HUES64 (cell line): Measurements from ENCODE around the gene ZMYM3.
"Not testable (repeated sequence)": the region's sequence is repeated elsewhere in the genome, so short reads cannot be mapped to it uniquely, and the experiment has no call there.

Experiments
- H3K27ac ChIP-seq: 2 replicates; pipeline ENCODE4 v1.7.0; 2013; ENCODE audit warnings: low read depth, low read length, inconsistent platforms
- H3K27me3 ChIP-seq: 2 replicates; pipeline ENCODE4 v1.6.1; 2013; ENCODE audit warnings: mild to moderate bottlenecking, low read length; ENCODE audit not compliant: insufficient read depth
- H3K36me3 ChIP-seq: 2 replicates; pipeline ENCODE4 v1.6.1; 2013; ENCODE audit warnings: mild to moderate bottlenecking, low read length; ENCODE audit not compliant: insufficient read depth
- H3K4me1 ChIP-seq: 2 replicates; pipeline ENCODE4 v1.6.1; 2013; ENCODE audit warnings: mild to moderate bottlenecking, low read length, moderate library complexity; ENCODE audit not compliant: insufficient read depth
- H3K4me3 ChIP-seq: 2 replicates; pipeline ENCODE4 v1.5.1; 2013; ENCODE audit warnings: mild to moderate bottlenecking, low read length, moderate library complexity
- H3K9ac ChIP-seq: 2 replicates; pipeline ENCODE4 v1.6.1; 2013; ENCODE audit warnings: mild to moderate bottlenecking, low read depth, low read length
- H3K9me3 ChIP-seq: 2 replicates; pipeline ENCODE4 v1.6.1; 2013; ENCODE audit warnings: low read depth, low read length; ENCODE audit not compliant: insufficient read depth
- WGBS: fragments of 150-250, 120-280 bp; methylation state at CpG from one replicate; pipeline ENCODE4 v1.1.7; 2013; ENCODE audit warnings: missing lambda C conversion rate; 5-methylcytosine and 5-hydroxymethylcytosine counted together

The ZMYM3 gene

DNA sequence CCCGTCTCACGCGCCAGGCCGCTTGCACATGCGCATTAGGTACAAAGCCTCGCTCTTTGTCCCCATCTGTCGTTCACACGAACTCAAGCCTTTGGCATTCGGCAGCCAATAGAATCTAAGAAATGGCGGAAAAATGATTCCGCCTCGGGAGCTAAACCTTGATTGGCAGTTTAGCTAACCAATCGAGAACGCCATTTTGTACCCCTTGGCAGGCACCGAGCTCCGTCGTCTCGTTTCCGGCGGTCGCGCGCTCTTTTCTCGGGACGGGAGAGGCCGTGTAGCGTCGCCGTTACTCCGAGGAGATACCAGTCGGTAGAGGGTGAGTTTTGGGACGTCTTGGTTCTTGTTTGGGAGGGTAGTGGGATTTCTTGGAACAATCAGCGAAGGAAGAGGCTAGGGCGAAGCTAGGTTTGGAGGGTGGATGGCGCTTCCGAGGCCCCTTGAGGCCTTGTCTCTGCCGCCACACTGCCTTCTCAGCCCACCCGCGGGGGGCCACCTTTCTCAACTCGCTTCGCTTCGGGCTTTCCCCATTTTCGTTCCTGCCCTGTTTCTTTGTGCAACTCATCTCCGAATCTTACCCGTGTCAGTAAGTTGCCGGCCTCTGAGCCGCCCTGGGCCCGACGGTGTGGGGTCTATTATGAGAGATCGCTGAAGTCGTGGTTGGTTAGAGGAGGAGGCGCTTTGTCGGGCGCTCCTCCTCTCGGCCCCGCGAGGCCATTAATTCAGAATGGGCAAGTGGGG is 29.6 kb upstream of the ZMYM3 start, which contains the start of gene NONO:
Gene NONO, plus strand, starts transcription at position 233 of the 741 bp plus-strand sequence. CDS start 7,003 bp downstream, outside the sequence.
- Histone ChIP-seq H3K27me3 (no peaks in the 10 kb centered on the region), H3K9ac (peak within 1 kb of the TSS; percentile 100), H3K36me3 (peaks cover 29% of the 10 kb centered on the region), H3K4me1 (peaks cover 17% of the 10 kb centered on the region; the same call in 1 of the 2 replicates), H3K9me3 (no peaks in the 10 kb centered on the region), H3K27ac (peak within 1 kb of the TSS; percentile 98), H3K4me3 (peak within 1 kb of the TSS; percentile 100)
- WGBS, result under 1% methylated on average over 57 of the region's 57 CpGs

GRCh38 chrX:71282514-71283402 is 28.8 kb upstream of the ZMYM3 start:
- Histone ChIP-seq H3K27me3 (no peaks in the 10 kb centered on the region), H3K4me3 (peak overlapping the region; percentile 47), H3K9me3 (no peaks in the 10 kb centered on the region), H3K36me3 (peaks cover 27% of the 10 kb centered on the region), H3K27ac (peak overlapping the region; percentile 84), H3K4me1 (peaks cover 17% of the 10 kb centered on the region; the same call in 1 of the 2 replicates), H3K9ac (peak overlapping the region; percentile 70)
- 16% methylated on average over 12 of the region's 16 CpGs for WGBS

- Histone ChIP-seq H3K4me1 (peaks cover 13% of the 10 kb centered on the region; the same call in 1 of the 2 replicates), H3K36me3 (peaks cover 18% of the 10 kb centered on the region)
- H3K27me3 ChIP-seq, H3K9me3 ChIP-seq, H3K4me3 ChIP-seq, H3K9ac ChIP-seq, H3K27ac ChIP-seq: not testable (repeated sequence)
- 98% methylated on average over 11 of the region's 11 CpGs for WGBS
Measured at GRCh38 chrX:71281300-71281699, 27.4 kb upstream of the ZMYM3 start.

GRCh38 chrX:71272313-71272712 is 18.4 kb upstream of the ZMYM3 start:
- H3K27ac ChIP-seq, H3K9me3 ChIP-seq, H3K9ac ChIP-seq, H3K36me3 ChIP-seq, H3K4me1 ChIP-seq, H3K27me3 ChIP-seq, H3K4me3 ChIP-seq: not testable (repeated sequence)
- WGBS, result 88% methylated on average over 1 of the region's 2 CpGs

- no peak overlapping the region for H3K9ac ChIP-seq
- H3K4me1 ChIP-seq, result no peaks in the 10 kb centered on the region
- no peak overlapping the region for H3K27ac ChIP-seq
- H3K9me3 ChIP-seq, result no peaks in the 10 kb centered on the region
- no peaks in the 10 kb centered on the region for H3K36me3 ChIP-seq
- no peak overlapping the region for H3K4me3 ChIP-seq
- 94% methylated on average over 19 of the region's 19 CpGs for whole genome bisulfite sequencing
- no peaks in the 10 kb centered on the region for H3K27me3 ChIP-seq
Measured at GRCh38 chrX:71269801-71270395, 16.0 kb upstream of the ZMYM3 start.

DNA sequence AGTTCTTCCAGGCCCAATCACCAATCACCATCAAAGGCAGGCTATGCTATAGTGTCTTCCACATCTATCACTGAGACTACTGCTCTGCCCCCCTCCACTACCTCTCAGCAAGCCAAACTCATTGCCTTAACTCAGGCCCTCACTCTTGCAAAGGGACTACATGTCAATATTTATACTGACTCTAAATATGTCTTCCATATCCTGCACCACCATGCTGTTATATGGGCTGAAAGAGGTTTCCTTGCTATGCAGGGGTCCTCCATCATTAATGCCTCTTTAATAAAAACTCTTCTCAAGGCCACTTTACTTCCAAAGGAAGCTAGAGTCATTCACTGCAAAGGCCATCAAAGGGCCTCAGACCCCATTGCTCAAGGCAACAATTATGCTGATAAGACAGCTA is 14.7 kb upstream of the ZMYM3 start:
- H3K9ac ChIP-seq, H3K4me3 ChIP-seq, H3K9me3 ChIP-seq, H3K27ac ChIP-seq, H3K36me3 ChIP-seq, H3K4me1 ChIP-seq, H3K27me3 ChIP-seq: not testable (repeated sequence)

GRCh38 chrX:71256856-71257255 is 2.9 kb upstream of the ZMYM3 start:
- Histone ChIP-seq H3K27me3 (no peaks in the 10 kb centered on the region), H3K27ac (no peak overlapping the region), H3K4me3 (no peak overlapping the region), H3K9ac (no peak overlapping the region), H3K9me3 (no peaks in the 10 kb centered on the region), H3K36me3 (no peaks in the 10 kb centered on the region), H3K4me1 (peaks cover 9% of the 10 kb centered on the region; the same call in 1 of the 2 replicates)
- WGBS, result 97% methylated on average over 3 of the region's 4 CpGs

- Histone ChIP-seq H3K9me3 (no peaks in the 10 kb centered on the region), H3K9ac (no peak overlapping the region), H3K4me3 (no peak overlapping the region), H3K36me3 (0 out of 2 replicates have a peak, but pooled peaks cover under 1% of the 10 kb centered on the region), H3K27ac (no peak overlapping the region), H3K4me1 (peaks cover 10% of the 10 kb centered on the region; the same call in 1 of the 2 replicates), H3K27me3 (no peaks in the 10 kb centered on the region)
- 91% methylated on average over 6 of the region's 6 CpGs for WGBS
Measured at GRCh38 chrX:71256051-71256450, 2.1 kb upstream of the ZMYM3 start.

- under 1% methylated on average over 30 of the region's 35 CpGs for WGBS
- Histone ChIP-seq H3K4me1 (peaks cover 10% of the 10 kb centered on the region; the same call in 1 of the 2 replicates), H3K9me3 (no peaks in the 10 kb centered on the region), H3K9ac (peak overlapping the region; percentile 92), H3K27me3 (no peaks in the 10 kb centered on the region), H3K36me3 (peaks cover 26% of the 10 kb centered on the region), H3K27ac (peak overlapping the region; percentile 94), H3K4me3 (peak overlapping the region; percentile 93)
Measured at GRCh38 chrX:71253253-71254091, 468 bp downstream of the ZMYM3 start.

DNA sequence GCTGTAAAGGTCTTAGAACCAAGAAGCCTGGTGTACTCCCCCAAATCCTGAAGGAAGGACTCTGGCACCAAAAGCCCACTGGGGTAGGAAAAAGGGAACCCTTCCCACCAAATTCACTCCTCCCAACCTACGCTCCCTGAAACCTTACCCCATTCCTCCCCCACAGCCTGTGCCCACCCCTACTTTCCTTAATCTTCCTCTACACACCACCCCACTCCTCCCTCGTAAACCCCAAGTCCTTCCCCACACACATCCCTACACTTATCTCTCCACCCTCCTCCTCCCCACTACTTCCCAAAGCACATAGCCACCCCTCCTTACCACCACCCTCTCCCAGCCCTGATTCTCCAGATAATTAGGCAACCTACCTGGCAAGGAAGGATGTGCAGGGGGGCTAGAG is 1.7 kb downstream of the ZMYM3 start:
- Histone ChIP-seq H3K4me1 (peaks cover 10% of the 10 kb centered on the region; the same call in 1 of the 2 replicates), H3K4me3 (peak overlapping the region; percentile 93), H3K9me3 (no peaks in the 10 kb centered on the region), H3K27ac (no peak overlapping the region), H3K9ac (peak overlapping the region; percentile 40), H3K27me3 (no peaks in the 10 kb centered on the region), H3K36me3 (peaks cover 39% of the 10 kb centered on the region)
- 73% methylated on average over 2 of the region's 2 CpGs for WGBS
